HG03039 (cell line): Measurements from ENCODE around the gene KRTAP4-4.
"Not testable (repeated sequence)": the region's sequence is repeated elsewhere in the genome, so short reads cannot be mapped to it uniquely, and the experiment has no call there.

Experiments used
- ATAC-seq: cut with Tn5 transposase; IDR thresholded peaks from one replicate; pipeline ENCODE4 v1.9.1; 2021; ENCODE audit warnings: mild to moderate bottlenecking, moderate library complexity; ENCODE audit not compliant: unreplicated experiment

KRTAP4-4 gene

DNA sequence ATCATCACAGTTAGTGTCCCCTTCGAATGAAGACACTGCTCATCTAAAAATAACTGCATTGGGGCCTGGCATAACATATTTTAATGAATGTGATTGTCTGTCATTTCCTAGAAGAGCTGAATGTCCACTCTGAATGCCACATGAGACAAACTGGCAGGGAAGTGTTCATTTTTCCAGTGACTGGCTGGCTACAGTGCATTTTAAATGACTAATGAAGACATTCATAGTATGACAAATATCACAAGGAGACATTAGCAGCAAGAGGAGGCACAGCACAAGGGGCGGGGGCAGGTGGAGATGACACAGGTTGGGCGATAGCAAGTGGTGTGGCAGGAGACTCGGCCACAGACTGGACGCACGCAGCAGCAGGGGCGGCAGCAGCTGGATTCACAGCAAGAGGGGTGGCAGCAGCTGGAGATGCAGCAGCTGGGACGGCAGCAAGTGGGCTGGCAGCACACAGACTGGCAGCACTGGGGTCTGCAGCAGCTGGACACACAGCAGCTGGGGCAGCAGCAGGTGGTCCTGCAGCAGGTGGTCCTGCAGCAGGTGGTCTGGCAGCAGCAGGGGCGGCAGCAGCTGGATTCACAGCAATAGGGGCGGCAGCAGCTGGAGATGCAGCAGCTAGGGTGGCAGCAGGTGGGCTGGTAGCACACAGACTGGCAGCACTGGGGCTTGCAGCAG lies 11.4 kb downstream of the KRTAP4-4 start:
- not testable (repeated sequence) for ATAC-seq

DNA sequence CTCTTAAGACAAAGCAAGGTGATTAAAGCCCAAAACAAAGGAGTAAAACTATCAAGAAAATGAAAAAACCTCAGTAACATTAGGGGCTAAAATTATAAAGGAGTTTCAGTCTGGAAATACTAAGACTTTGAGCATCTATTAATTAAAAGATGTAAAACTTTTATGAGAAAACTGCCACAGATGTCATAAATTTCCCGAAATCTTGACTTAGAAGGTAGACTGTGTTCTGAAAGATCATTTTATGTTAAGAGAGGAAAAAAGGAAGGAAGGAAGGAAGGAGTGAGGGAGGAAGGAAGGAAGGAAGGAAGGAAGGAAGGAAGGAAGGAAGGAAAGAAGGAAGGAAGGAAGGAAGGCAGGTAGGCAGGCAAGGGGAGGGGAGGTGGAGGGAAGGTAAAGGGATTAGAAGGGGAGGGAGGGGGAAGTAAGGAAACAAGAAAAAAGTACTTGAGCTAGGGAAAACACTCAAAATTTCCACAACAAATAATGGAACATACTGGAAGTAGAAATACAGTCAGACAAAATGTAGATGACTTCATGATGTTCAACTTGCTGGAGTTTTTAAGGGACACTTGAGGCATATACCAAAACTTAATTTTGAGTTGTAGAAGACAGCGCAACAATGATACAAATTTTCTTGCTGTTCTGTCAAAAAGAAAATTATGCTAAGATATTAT lies 12.9 kb downstream of the KRTAP4-4 start:
- ATAC-seq, result no peak

DNA sequence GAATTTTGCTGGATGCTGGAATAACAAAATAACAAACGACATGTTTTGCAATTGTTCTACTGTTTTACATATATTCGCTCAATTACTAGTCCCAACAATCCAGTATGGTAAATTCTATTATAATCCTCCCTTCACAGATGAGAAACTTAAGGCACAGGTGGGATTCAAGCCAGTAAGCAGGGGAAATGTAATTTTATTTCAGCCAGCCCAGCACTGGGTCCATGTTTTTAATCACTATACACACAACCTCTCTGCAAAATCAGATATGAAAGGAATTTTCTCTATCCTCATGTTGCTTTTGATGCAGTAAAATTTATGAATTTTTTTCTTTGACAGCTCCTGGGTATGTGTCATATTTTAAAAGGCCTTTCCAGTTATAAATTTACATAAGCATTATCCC lies 15.3 kb downstream of the KRTAP4-4 start:
- ATAC-seq, result no peak

DNA sequence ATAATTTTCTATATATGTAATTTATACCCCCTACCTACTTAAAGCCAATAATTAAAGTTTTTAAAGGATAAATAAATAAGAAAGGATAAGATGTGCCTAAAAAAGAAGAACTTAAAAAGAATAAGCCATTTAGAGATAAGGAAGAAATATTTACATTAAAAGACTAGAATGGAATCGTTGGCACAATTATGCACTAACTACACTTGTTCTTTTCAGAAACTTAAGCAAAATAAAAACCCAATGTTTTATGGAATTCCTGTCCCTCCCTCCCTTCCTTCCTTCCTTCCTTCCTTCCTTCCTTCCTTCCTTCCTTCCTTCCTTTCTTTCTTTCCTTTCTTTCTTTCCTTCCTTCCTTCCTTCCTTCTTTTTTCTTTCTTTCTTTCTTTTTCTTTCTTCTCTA lies 15.7 kb downstream of the KRTAP4-4 start:
- no peak for ATAC-seq

DNA sequence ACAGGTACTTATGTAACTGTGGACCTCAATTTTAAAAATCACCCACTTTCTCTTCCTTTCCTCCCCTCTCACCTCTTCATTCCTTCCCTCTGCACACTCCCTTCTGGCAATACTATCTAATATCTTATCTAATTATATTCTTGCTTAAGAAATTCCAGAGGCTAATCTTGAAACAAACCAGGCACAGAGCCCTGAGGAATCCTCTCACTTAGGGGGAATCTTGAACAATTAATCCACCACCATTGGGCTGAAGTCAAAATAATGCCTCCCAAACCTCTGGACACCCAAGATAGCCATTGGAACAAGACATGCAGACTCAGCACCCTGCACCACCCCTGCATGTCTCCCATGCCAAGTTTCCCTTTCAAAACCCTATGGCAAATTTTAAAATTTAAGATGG lies 19.2 kb downstream of the KRTAP4-4 start:
- no peak for ATAC-seq

DNA sequence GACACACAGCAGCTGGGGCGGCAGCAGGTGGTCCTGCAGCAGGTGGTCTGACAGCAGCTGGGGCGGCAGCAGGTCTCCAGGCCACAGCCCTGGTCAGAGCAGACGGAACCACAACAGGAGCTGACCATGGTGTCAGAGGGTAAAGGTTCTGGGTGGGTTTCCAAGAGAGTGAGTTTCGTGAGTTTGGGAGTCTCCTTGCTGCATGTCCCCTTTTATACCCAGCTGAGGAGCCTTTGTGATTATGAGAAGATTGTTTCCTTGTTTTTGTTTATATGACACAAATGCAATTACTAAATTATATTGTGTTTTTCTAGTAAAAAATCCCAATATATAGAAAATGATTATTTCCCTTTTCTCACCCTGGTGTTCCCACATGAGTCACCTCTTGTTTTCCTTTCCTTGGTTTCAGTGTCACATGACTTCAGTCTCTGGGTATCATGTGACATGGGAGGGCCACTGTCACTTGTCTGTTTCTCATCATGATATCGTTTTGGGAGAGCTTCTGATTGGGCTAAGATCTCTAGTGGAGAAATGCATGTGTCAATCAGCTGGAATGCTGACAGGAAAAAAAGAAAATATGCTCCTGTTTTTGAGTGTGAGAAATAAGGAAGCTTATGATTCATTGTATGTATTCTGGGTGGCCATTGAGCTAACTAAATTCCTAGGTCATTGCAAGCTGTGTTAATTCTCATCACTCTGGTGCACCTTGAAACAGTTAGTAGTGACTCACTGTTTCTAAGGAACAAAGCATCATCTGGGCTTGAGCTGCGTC lies 20.0 kb downstream of the KRTAP4-4 start, which contains the start of gene KRTAP4-6:
TSS of gene KRTAP4-6 (minus strand) at position 185 of the 772 bp plus-strand sequence. CDS start at position 128, 57 bp downstream.
- ATAC-seq, result no peak

DNA sequence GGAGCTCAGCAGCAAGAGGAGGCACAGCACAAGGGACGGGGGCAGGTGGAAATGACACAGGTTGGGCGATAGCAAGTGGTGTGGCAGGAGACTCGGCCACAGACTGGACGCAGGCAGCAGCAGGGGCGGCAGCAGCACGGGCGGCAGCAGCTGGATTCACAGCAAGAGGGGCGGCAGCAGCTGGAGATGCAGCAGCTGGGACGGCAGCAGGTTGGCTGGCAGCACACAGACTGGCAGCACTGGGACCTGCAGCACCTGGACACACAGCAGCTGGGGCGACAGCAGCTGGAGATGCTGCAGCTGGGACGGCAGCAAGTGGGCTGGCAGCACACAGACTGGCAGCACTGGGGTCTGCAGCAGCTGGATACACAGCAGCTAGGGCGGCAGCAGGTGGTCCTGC lies 20.7 kb downstream of the KRTAP4-4 start:
- not testable (repeated sequence) for ATAC-seq

DNA sequence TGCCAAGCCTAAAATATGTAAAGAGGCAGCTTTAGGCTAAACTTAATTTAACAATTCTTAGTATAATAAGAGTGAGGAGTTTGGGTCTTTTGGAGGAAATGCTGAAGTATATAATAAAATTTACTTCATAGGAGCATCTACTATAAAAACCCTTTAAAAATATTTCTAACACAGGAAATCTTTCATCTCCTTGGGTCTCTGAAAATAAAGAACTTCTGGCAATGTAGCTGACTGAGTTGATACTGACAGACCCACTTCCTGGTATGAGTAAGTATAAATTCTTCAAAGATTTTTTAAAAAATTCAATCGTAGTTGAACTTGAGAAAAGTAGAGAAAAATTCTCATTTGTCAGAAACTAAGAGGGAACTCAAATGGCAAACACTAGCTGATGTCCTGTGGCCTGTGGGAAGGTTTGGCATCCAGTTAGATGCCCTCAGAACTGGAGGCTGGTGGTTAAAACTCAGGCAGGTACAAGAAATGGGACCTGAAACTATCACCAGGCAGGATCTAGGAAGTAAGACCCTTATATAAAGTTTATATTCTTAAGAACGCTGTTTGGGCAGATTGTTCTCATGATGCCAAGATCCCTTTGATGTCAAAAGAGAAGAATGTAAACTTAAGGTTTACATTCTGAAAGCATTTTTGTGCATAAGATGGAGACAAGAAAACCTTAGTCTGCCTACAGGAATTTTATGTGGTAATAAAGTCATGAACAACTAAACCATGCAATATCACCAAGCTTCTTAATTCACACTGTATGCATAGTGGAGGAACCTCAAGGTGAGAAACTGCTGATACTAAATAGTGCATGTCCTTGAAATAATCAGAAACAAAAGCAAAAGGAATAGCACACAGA lies 26.4 kb downstream of the KRTAP4-4 start:
- no peak for ATAC-seq

DNA sequence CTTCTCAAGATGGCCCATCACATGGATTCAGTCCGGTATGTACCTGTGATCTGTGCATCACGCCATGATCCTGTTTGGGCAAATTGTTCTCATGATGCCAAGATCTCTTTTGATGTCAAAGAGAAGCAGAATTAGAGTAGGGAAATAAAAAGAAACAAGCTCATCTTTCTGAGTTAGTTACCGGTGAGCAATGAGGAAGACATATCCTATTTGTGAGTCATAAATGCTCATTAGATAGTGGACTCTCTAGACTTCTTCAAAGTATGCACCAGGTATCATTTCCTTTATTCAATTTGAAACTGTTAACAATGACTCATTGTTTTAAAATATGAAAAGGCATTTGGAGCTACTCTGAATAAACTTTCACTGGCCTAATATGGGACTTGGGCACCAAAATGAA lies 28.6 kb downstream of the KRTAP4-4 start:
- ATAC-seq, result no peak

DNA sequence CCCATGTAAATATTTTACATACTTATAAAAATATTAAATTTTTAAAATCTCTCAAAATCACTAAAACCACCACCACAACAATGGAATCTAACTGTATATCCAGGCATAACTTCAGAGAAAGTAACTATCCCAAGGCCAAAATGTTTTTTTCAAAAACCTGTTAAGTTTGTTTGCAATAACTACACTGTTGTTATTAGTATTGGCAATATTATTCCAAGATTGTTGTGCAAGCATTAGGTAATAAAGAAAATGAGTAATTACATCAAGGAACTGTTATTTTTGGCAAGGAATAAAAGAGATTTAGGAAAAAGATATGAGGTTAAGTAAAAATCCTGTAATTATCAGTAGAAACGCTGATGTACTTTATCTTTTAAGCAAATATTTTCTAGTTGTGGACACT lies 33.2 kb downstream of the KRTAP4-4 start:
- no peak for ATAC-seq

DNA sequence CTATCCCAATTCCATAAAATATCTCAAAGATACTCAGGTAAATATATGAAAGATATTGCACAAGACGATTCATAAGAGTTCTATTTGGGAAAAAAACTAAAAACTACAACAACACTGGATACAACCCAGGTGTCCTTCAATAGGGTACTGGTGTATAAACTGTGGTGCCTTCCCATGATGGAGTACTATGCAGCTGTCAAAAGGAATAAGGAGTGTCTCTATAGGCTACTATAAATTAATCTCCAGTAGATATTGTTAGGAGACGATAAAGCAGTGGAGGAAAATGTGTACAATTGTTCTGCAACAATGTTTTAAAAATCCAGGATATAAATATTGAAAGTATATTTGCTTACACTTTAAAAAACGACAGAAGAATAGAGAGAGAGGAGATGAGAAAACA lies 34.1 kb downstream of the KRTAP4-4 start:
- no peak for ATAC-seq

DNA sequence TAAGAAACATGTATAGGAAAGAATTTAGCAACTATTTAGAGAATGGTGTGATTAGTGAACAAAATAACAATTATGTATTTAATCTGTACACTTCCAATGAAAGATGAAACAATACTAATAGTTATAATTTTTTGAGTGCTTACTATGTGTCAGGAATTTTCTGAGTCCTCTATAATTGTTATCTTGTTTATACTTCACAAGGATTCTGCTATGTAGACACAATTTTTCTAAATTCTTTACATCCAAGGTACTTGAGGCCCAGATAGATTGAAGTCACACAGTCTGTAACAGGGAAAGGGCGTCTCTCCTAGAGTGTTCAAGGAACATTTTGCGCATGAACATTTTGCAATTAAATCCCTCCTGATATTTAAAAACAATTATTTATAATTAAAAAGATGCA lies 35.5 kb downstream of the KRTAP4-4 start:
- no peak for ATAC-seq

DNA sequence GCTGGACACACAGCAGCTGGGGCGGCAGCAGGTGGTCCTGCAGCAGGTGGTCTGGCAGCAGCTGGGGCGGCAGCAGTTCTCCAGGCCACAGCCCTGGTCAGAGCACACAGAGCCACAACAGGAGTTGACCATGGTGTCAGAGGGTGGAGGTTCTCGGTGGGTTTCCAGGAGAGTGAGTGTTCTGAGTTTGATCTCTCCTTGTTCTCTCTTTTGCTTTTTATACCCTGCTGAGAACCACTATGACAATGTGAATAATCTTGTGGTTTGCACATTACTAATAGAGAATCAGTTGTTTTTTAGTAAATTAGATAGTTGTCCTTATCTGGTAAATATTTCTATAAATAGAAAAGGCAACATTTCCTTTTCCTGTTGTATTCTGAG lies 36.6 kb downstream of the KRTAP4-4 start, which contains the start of gene KRTAP4-12:
TSS of gene KRTAP4-12 (minus strand) at position 192 of the 381 bp plus-strand sequence. CDS start at position 132, 60 bp downstream.
- not testable (repeated sequence) for ATAC-seq

DNA sequence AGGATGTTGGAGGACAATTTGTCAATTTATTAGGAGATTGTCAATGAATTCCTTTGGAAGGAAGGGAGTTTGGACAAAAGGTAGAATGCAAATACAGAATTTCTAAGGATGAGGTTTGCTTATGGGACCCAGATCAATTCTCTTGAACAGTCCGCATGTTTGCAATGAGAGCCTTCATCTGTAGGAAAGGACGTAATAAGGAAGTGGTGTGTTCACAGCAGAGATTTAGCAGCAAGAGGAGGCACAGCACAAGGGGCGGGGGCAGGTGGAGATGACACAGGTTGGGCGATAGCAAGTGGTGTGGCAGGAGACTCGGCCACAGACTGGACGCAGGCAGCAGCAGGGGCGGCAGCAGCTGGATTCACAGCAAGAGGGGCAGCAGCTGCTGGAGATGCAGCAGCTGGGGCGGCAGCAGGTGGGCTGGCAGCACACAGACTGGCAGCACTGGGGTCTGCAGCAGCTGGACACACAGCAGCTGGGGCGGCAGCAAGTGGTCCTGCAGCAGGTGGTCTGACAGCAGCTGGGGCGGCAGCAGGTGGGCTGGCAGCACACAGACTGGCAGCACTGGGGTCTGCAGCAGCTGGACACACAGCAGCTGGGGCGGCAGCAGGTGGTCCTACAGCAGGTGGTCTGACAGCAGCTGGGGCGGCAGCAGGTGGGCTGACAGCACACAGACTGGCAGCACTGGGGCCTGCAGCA lies 37.1 kb downstream of the KRTAP4-4 start:
- not testable (repeated sequence) for ATAC-seq

DNA sequence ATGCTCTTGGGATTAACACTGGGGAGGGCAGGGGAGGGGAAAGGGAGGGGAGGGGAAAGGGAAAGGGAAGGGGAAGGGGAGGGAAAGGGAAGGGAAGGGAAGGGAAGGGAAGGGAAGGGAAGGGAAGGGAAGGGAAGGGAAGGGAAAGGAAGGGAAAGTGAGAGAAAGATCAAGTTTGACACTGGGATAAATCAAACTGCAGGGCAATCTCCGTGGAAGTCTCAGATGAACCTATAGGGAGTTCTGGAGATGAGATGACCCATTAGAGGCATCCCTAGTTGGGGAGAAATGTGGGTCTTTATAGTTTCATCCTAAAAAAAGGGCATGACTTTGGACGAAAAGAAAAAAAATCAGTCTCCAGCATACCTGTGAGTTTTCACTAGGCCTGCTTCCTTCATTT lies 38.8 kb downstream of the KRTAP4-4 start:
- no peak for ATAC-seq

DNA sequence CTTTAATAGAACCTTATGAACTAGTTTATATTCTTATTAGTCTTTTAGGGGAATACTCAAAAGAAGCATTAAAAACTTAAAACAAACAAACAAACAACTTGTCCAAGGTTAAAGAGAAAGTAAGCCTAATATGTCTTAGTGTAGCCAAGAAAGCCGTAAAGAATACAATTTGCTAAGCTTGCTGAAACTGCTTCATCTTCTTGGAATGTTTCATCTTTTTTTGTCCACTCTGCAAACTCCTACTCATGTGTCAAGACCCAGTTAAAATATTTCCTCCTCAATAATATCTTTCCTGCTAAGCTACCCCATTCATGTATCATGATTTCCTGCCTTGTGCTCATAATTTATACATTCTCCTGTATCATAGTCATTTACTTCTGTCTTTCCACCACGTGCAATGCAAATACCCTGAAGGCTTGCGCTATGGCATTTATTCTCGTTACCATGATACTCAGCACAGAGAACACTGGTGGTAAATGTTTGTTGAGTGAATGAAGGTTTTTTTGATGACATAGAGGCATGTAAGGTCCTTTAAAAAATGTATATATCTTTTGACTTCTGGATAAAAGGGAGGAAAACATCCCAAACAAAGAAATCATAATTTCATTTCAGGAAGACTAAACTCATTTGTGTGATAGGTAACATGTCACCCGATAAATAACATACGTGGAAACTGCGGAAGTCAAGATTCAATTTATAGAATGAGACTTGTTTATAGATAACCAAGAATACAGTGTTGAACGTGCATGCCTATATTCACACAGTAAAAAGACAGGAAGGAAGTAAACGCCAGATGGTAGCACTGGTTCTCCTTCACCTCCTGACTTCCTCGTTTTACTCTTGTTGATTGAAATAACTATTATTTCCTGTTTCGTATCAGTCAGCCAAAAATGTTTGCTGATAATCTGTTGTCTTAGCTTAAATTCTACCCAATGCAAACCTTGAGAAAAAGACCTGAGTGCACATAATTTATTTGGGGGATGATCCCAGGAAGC lies 40.6 kb downstream of the KRTAP4-4 start:
- ATAC-seq, result not testable (repeated sequence)

DNA sequence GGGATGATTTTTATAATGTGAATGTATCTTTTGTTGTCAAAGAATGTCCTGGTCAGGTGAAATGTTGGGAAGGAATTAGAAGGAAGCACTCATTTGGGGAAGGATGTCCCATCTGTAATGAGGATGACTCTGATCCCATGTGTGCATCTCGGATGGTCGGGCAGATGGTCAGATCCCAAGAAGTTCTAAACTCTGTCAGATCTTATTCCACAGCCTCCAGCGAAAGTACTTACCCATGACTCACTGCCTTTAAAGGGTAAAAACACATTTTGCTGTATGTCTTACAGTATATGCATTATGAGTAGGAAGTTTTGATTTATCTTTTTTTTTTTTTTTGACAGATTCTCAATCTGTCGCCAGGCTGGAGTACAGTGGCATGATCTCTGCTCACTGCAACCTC lies 41.8 kb downstream of the KRTAP4-4 start:
- ATAC-seq, result no peak

DNA sequence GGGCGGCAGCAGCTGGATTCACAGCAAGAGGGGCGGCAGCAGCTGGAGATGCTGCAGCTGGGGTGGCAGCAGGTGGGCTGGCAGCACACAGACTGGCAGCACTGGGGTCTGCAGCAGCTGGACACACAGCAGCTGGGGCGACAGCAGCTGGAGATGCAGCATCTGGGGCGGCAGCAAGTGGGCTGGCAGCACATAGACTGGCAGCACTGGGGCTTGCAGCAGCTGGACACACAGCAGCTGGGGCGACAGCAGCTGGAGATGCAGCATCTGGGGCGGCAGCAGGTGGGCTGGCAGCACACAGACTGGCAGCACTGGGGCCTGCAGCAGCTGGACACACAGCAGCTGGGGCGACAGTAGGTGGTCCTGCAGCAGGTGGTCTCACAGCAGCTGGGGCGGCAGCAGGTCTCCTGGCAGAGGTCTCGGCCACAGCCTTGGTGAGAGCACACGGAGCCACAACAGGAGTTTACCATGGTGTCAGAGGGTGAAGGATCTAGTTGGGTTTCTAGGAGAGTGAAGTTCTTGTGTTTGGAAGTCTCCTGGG lies 42.6 kb downstream of the KRTAP4-4 start, which contains the start of gene KRTAP4-11:
TSS of gene KRTAP4-11 (minus strand) at position 528 of the 541 bp plus-strand sequence. CDS start at position 470, 58 bp downstream.
- ATAC-seq, result not testable (repeated sequence)
